ENCODE data around the gene SLC6A17.

SLC6A17 gene

DNA sequence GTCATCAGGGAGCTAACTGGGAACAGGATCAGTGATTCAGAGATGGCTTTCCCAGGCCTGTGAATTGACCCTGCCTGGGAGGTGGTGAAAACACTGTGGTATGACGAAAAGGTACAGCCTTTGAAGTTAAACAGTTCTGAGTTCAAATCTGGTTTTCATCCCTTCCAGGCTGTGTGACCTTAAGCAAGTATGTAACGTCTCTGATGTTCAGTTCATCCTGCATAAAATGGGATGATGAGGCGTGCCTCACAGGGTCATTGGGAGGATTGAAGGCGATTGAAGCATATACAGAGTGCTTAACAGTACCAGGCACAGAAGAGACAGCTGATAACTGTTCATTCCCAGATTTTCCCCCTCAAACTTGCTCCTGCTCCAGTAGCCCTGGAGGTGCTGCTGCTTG lies 70.8 kb downstream of the SLC6A17 start:
- TF ChIP-seq, protein P1, sequence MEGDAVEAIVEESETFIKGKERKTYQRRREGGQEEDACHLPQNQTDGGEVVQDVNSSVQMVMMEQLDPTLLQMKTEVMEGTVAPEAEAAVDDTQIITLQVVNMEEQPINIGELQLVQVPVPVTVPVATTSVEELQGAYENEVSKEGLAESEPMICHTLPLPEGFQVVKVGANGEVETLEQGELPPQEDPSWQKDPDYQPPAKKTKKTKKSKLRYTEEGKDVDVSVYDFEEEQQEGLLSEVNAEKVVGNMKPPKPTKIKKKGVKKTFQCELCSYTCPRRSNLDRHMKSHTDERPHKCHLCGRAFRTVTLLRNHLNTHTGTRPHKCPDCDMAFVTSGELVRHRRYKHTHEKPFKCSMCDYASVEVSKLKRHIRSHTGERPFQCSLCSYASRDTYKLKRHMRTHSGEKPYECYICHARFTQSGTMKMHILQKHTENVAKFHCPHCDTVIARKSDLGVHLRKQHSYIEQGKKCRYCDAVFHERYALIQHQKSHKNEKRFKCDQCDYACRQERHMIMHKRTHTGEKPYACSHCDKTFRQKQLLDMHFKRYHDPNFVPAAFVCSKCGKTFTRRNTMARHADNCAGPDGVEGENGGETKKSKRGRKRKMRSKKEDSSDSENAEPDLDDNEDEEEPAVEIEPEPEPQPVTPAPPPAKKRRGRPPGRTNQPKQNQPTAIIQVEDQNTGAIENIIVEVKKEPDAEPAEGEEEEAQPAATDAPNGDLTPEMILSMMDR (IDR thresholded peaks at IDR 0.05; ENCODE audit: low read depth, low read length): no peak
- no peak for DNase-seq (ENCODE audit: extremely low read depth, low read depth)

DNA sequence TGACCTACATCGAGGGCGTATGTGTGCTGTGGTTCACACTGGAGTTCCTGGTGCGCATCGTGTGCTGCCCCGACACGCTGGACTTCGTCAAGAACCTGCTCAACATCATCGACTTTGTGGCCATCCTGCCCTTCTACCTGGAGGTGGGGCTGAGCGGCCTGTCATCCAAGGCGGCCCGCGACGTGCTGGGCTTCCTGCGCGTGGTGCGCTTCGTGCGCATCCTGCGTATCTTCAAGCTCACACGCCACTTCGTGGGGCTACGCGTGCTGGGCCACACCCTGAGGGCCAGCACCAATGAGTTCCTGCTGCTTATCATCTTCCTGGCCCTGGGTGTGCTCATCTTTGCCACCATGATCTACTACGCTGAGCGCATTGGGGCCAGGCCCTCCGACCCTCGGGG lies 72.8 kb downstream of the SLC6A17 start:
- TF ChIP-seq, protein P1 (IDR thresholded peaks at IDR 0.05; ENCODE audit: low read depth, low read length): no peak
- DNase-seq (ENCODE audit: extremely low read depth, low read depth): no peak

DNA sequence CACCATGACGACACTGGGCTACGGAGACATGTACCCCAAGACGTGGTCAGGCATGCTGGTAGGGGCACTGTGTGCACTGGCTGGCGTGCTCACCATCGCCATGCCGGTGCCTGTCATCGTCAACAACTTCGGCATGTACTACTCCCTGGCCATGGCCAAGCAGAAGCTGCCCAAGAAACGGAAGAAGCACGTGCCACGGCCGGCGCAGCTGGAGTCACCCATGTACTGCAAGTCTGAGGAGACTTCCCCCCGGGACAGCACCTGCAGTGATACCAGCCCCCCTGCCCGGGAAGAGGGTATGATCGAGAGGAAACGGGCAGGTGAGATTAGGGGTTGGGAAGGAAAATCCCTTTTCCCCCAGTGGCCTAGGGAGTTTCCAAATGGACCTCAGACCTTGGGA lies 73.3 kb downstream of the SLC6A17 start:
- no peak for DNase-seq (ENCODE audit: extremely low read depth, low read depth)
- TF ChIP-seq, protein P1 (IDR thresholded peaks at IDR 0.05; ENCODE audit: low read depth, low read length): no peak

DNA sequence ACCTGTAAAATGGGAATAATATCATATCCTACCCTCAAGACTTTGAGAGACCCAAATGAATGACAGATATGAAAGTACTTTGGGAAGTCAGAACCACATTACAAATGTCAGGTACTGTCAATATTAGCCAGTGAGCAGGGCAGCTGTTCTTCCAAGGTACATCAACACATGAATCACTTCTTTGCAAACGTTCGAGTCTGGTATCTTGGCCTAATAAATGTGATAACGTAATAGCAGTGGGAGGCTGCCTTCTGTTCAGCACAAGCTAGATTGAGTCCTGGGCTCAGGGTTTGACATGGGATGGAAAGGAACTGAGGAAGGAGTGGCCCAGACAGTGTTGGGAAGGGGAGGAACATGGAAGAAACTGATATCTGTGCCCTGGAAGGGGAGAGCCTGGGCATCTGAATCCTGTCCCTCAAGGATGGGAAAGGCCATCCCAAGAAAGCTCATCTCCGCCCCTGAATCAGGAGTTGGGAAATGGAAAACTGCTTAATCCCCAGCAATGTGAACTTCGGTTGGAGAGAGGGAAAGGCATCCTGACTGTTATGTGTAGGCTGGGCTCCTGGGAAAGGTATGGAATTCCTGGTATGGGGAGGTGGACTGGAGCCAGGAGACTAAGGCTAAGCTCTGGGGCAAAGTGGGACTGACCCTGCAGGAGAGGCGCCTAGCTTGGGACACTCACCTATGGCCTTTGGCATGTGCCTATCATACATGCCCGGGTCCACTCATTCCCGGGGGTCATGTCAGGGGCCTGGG lies 74.1 kb downstream of the SLC6A17 start:
- no peak for DNase-seq (ENCODE audit: extremely low read depth, low read depth)
- TF ChIP-seq, protein P1 (IDR thresholded peaks at IDR 0.05; ENCODE audit: low read depth, low read length): no peak

DNA sequence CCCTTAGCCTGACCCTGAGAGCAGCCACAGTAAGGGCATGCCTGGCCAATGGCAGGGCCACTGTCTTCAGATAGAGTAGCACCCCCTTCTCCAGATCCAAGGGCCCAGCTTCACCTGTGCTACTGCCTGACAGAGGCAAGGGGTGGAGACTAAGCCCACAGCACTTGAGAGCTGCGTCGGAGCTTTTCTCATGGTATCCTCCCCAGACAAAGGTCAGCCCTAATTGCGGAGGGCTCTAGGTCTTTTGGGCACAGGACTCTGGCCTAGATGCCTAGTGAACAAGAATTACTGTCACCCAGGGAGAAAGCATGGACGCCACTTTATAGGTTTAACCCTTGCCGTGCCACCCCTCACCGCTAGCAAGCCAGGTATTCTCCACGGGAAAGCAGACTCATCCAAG lies 74.9 kb downstream of the SLC6A17 start:
- TF ChIP-seq, protein P1 (IDR thresholded peaks at IDR 0.05; ENCODE audit: low read depth, low read length): no peak

DNA sequence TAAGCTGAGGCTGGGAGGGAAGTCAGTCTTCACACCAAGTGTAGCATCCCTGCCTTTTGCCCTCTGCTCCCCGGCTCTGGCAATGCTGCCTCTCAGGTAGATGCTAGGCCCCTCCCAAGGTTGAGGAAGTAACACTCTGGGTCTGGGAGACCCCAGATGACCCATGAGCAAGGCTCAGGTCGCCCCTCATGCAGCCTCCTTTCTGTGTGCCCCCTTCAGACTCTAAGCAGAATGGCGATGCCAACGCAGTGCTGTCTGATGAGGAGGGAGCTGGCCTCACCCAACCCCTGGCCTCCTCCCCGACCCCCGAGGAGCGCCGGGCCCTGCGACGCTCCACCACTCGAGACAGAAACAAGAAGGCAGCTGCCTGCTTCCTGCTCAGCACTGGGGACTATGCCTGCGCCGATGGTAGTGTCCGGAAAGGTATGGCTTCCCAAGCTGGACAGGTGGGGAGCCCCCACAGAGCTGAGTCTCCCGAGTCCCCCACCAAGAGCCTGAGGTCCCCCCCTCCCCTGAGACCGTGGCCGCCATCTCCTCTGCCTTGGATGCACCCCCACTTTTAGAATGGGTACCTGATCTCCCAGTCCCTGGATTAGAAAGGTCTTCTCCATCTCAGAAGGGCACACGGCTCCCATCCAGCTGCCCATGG lies 75.6 kb downstream of the SLC6A17 start:
- TF ChIP-seq, protein P1 (IDR thresholded peaks at IDR 0.05; ENCODE audit: low read depth, low read length): no peak
- no peak for DNase-seq (ENCODE audit: extremely low read depth, low read depth)

More for the DNA sequence above, 74.9 kb downstream of the SLC6A17 start:
- DNase-seq (ENCODE audit: extremely low read depth, low read depth): no peak

DNA sequence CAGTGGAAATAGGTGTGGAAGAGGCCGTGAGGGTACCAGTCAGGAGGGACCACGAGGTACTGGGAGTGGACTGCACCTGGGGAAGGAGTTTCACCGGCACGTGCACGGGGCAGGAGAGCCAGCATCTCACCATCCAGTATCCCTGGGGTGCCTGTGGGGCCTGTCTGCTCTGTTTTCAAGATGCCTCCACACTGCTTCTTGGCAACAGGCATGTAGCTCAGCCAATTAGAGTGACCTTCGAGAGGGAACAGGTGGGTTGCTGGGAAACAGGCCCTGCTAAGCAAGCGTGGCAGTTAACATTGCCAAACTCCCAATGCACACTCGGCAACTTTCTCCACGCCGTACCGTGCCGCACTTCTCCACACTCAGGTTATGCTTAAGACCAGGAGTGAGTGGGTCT lies 77.5 kb downstream of the SLC6A17 start:
- no peak for DNase-seq (ENCODE audit: extremely low read depth, low read depth)
- TF ChIP-seq, protein P1 (IDR thresholded peaks at IDR 0.05; ENCODE audit: low read depth, low read length): no peak
